Right renal cortex interstitium (tissue), 3 donors: ENCODE results near the gene CGRRF1. TPM values are rescaled to one million over a fixed set of nuclear protein-coding genes. Genes with fewer than 3 reads are reported as not detected.

Experiments used
- DNase-seq, 3 donors: peaks; one replicate each; pipeline ENCODE4 v3.0.0-alpha.2; 2013; ENCODE audit warnings: low read depth in 3 of 3, low spot score in 2 of 3
- polyA plus RNA-seq, 3 donors: library from polyadenylated mRNA; unstranded; fragments of 120-200 nt; gene quantifications; one replicate each; pipeline ENCODE4 v1.2.1, GENCODE V29; 2013; ENCODE audit not compliant: insufficient read length in 3 of 3

The CGRRF1 gene
- 10 to 100 TPM; 33.9 to 42.7 (median 39.7) TPM for polyA plus RNA-seq

GRCh38 chr14:54509546-54510501 is at the start of gene CGRRF1:
CGRRF1 (plus strand) TSS chr14:54509906; CDS start chr14:54509960, 54 bp downstream.
- peak; percentile 90 to 98 (median 95) for DNase-seq

DNA sequence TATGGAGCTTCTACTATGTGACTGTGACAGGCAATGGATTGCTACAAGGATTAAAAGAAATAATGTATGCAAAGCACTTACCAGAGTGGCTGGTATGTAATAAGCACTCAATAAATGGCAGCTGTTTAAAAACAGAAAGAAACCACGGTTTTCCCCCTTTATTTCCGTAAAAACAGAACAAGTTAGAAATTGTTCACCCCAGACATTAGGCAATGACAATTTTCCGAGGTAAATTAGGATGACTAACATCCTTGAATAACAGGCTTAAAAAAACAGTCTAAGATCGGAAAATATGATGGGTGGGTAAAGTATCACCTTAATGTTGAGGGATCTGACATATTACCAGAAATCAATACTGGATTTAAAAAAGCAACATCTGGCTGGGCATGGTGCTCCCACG is 47.7 kb upstream of the CGRRF1 start:
- no peak for DNase-seq

DNA sequence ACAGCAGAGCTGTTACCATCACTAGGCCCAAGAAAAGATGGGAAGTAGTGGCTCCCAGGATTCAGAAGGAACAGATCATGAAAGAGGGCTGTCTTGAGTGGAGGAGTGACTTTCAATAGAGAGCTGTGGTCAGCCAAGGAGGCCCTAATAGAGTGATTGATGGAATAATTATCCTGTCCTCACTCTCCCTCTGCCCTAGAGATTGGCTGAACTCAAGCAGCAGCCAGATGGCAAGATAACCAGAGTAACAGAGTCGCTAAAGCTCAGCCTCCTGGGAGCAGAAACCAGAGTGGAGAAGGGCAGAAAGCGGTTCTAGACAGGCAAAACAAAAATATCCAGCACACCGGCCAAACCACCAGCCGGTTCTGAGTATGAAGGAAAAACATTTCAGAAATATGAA is 44.1 kb upstream of the CGRRF1 start:
- no peak for DNase-seq

DNA sequence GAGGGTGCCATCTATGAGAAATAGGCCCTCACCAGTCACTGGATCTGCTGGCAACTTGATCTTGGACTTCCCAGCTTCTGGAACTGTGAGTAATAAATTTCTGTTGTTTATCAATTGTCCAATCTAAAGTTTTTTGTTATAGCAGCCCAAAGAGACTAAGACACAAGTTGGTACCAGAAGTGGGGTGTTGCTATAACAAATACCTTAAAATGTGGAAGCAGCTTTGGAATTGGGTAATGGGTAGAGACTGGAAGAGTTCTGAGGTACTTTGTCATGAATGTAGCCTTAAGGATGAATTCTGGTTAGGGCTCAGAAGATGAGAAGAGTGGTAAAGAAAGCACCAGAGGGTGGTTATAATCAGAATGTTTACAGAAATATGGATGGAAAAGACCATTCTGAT is 42.4 kb upstream of the CGRRF1 start:
- DNase-seq, result no peak

GRCh38 chr14:54470701-54471100 is 39.0 kb upstream of the CGRRF1 start:
- no peak for DNase-seq

DNA sequence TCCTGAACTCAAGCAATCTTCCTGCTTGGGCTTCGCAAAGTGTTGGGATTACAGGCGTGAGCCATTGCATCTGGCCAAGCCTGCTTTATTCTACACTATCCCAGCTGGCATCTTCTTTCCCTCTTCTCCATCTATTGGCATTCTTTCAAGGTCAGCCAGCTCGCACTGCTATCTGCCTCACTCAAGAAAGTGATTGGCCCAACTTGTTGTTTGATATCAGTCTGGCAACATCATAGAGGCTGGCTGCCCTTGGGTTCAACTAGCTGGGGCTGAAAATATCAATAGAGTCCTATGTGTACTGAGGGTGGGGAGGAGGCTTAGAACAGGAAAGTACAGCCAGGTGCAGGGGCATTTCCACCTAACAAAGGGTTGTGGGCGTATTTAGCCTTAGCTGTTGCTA is 38.1 kb upstream of the CGRRF1 start:
- DNase-seq, result no peak

- DNase-seq, result no peak
Measured at GRCh38 chr14:54472315-54472714, 37.4 kb upstream of the CGRRF1 start.

DNA sequence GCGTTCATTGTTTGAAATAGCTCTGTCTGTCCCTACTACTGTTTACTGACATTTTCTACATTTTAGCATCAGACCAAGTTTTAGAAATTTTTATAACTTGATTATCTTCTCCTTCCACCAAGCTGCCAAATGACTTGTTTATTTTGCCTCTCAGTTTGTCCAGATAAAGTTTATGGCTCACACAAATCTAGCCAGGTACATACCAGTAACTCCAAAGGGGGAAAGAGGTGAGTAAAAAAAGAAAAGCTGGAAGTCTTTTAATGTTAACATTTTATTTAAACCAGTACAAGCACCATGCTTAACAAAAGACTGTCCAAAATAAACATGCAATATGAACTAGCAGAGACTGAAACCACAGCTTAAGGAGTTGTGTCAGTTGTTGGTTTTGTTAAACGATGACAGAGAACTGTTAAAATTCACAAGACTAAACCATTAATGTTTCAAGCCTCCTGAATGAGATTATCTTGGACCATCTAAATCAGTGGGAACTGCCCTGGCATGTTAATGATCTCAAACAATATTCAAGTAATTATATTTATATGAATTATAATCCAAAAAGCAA is 35.4 kb upstream of the CGRRF1 start:
- no peak for DNase-seq

- no peak for DNase-seq
Measured at GRCh38 chr14:54475187-54475899, 34.4 kb upstream of the CGRRF1 start.

DNA sequence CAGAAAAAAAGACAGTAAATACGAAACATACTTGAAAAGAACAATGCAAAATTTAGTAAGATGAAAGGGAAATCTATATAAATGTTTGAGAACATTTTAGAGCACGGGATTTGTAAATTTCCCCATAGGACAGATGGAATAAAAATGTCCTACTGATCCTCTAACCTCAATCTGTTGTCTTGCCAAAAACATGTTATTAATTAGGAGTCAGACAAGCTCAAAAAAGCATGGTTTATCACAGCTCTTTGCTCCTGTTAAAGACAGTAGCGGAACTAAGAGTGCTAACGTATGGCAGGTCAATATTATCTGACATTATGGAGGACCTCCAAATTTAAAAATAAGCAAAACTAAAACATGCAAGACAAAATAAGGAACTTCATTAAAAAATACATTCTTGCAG is 33.8 kb upstream of the CGRRF1 start:
- no peak for DNase-seq

GRCh38 chr14:54478636-54479215 is 31.0 kb upstream of the CGRRF1 start:
- no peak for DNase-seq

DNA sequence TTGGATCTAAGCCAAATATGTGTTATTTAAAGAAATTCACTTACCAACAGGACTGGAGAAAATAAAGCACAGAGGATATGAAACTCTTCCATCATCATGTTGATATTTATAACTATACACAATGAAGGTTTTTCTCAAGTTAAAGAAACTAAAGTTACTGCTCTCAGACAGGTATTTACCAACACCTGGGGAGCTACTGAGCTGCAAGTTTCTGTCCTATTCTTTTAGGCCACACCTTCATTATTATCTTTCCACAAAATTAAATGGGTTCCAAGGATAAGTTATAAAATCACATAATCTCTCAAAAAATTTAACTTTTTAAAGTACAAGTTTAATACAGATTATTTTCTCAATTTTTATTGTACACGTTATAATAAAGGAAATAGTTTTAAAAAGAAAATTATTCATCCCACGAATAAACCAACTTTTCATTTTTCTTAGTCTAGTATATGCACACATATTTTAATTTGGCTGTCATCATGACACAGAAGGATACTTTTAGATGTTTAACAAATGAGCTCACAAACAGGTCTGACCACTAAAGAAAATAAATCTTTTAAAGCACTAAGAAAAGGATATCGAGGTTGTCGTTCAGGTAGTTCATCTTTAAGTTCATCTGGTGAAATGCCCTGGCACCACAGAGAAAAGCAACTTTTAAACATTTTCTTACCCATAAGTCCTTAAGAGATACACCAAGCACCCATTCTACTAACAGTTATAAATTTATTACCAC is 28.7 kb upstream of the CGRRF1 start:
- DNase-seq, result no peak

- no peak for DNase-seq
Measured at GRCh38 chr14:54481695-54482094, 28.0 kb upstream of the CGRRF1 start.

- DNase-seq, result no peak
Measured at GRCh38 chr14:54483073-54483745, 26.5 kb upstream of the CGRRF1 start.

GRCh38 chr14:54483846-54484245 is 25.9 kb upstream of the CGRRF1 start:
- DNase-seq, result no peak

GRCh38 chr14:54486685-54487084 is 23.0 kb upstream of the CGRRF1 start:
- no peak for DNase-seq

- DNase-seq, result no peak
Measured at GRCh38 chr14:54487771-54488170, 21.9 kb upstream of the CGRRF1 start.

GRCh38 chr14:54488318-54488645 is 21.4 kb upstream of the CGRRF1 start:
- no peak for DNase-seq

DNA sequence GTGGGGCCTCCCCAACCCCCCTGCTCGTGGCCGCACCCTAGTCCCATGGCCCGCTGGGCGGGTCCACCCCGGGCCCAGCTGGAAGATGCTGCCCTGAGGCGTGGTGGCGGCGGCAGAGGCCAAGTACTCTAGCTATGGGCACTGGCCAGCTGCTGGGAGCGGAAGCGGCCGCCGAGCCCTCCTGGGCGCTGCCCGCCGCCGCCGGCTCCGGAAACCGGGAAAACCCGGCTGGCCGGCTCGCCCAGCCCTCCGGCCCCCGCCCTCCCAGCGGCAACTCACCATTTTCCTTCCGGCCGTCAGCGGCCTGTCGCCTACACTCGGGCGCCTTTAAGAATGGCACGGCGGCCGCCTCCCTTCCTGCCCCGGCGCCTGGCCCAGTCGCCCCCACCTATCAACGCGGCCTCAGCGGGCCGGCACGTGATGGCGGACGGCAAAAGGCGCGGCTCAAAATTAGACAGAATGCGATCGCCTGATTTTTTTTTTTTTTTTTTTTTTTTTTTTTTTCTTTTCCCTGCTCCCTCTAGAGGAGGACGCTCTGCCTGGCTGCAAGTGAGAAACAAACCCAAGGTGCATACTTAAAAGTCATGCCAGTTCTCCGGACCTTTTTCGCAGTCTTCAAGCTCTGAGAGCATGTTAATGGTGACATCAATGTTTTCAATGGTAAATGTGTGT is 20.9 kb upstream of the CGRRF1 start, which contains the start of gene GMFB:
Gene GMFB (minus strand): TSS at position 335 of the 672 bp plus-strand sequence. CDS start 53 bp downstream, at position 282.
- DNase-seq, result peak; percentile 74 to 84 (median 80)
